ENCODE data around the gene BCKDHB. TPM values are rescaled to one million over a fixed set of nuclear protein-coding genes. Genes with fewer than 3 reads are reported as not detected.

Gene BCKDHB
- polyA plus RNA-seq, 1 donor (not counting 4 experiments of a cell fraction or from before 2014, with no cell fraction given), result 20.9 TPM

DNA sequence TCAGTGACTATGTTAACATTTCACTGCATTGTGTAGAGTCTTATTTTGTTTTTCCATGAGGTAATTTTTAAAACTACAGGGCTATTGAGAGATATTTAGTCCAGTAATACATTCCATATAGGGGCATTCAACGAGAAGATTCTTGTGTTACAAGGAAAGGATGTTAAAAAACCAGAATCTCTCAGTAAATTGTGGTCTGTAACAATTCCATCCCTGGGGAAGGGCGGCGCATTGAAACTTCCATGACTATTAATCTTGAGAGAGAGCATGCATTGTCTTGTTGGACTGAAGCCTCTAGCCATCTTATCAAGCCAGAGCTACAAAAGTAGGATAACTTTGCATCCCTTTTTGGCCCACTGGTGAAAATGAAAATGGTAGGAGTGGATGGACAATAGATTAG is 119.7 kb downstream of the BCKDHB start:
- Histone ChIP-seq H3K4me3 (ENCODE audit: control insufficient read depth in 2 of 3, extremely low read depth in 1 of 3, insufficient read depth in 2 of 3, low read depth in 1 of 3, low read length in 3 of 3) (no peak overlapping the region), H3K9me1 (ENCODE audit: control insufficient read depth, extremely low read depth, insufficient read depth, low read length) (no peaks in the 10 kb centered on the region), H2AFZ (ENCODE audit: control insufficient read depth, low read length) (no peak overlapping the region), H3K36me3 (ENCODE audit: control insufficient read depth in 2 of 2, extremely low read depth in 1 of 2, insufficient read depth in 2 of 2, low read length in 2 of 2) (no peaks in the 10 kb centered on the region), H3K4me2 (ENCODE audit: control insufficient read depth, extremely low read depth, insufficient read depth, low read depth, low read length) (no peak overlapping the region), H3K27ac (ENCODE audit: control insufficient read depth, insufficient read depth, low read length) (no peak overlapping the region), H3K9me3 (ENCODE audit: control insufficient read depth, low read depth, low read length) (no peaks in the 10 kb centered on the region), H3K79me2 (ENCODE audit: control insufficient read depth, insufficient read depth, low read length) (no peaks in the 10 kb centered on the region), H3K27me3 (ENCODE audit: control insufficient read depth, extremely low read depth, insufficient read depth, low read length) (no peaks in the 10 kb centered on the region), H3K4me1 (ENCODE audit: control insufficient read depth, extremely low read depth, insufficient read depth, low read length) (peaks cover 2% of the 10 kb centered on the region), H4K20me1 (ENCODE audit: control insufficient read depth, extremely low read depth, insufficient read depth, low read length) (no peaks in the 10 kb centered on the region), H3K9ac (ENCODE audit: control insufficient read depth, extremely low read depth, insufficient read depth, low read length) (no peak overlapping the region)
- DNase-seq (ENCODE audit: low read depth, low spot score) (no peak), FAIRE-seq (no peak)
- dilution Hi-C loops (cut with MboI; ENCODE audit: extremely low pct_ligation_motif_present, low sequenced_read_pairs), result no loop called here
- no peak for TF ChIP-seq CTCF (optimal IDR thresholded peaks at IDR 0.05 in 1 of 3, IDR thresholded peaks at IDR 0.05 in 1 of 3, conservative IDR thresholded peaks at IDR 0.05 in 1 of 3; ENCODE audit: extremely low read depth in 1 of 3, insufficient read depth in 2 of 3, low read length in 3 of 3)
- TF ChIP-seq EZH2 (IDR thresholded peaks at IDR 0.05; ENCODE audit: low read length), result no peak

- DNase-seq (ENCODE audit: low read depth, low spot score) (no peak), FAIRE-seq (no peak)
- Histone ChIP-seq H3K4me3 (ENCODE audit: control insufficient read depth in 2 of 3, extremely low read depth in 1 of 3, insufficient read depth in 2 of 3, low read depth in 1 of 3, low read length in 3 of 3) (no peak overlapping the region), H3K9me3 (ENCODE audit: control insufficient read depth, low read depth, low read length) (no peaks in the 10 kb centered on the region), H2AFZ (ENCODE audit: control insufficient read depth, low read length) (no peak overlapping the region), H3K9ac (ENCODE audit: control insufficient read depth, extremely low read depth, insufficient read depth, low read length) (no peak overlapping the region), H3K36me3 (ENCODE audit: control insufficient read depth in 2 of 2, extremely low read depth in 1 of 2, insufficient read depth in 2 of 2, low read length in 2 of 2) (no peaks in the 10 kb centered on the region), H3K4me2 (ENCODE audit: control insufficient read depth, extremely low read depth, insufficient read depth, low read depth, low read length) (no peak overlapping the region), H3K9me1 (ENCODE audit: control insufficient read depth, extremely low read depth, insufficient read depth, low read length) (no peaks in the 10 kb centered on the region), H3K27ac (ENCODE audit: control insufficient read depth, insufficient read depth, low read length) (no peak overlapping the region), H3K4me1 (ENCODE audit: control insufficient read depth, extremely low read depth, insufficient read depth, low read length) (peaks cover 2% of the 10 kb centered on the region), H3K79me2 (ENCODE audit: control insufficient read depth, insufficient read depth, low read length) (no peaks in the 10 kb centered on the region), H3K27me3 (ENCODE audit: control insufficient read depth, extremely low read depth, insufficient read depth, low read length) (no peaks in the 10 kb centered on the region), H4K20me1 (ENCODE audit: control insufficient read depth, extremely low read depth, insufficient read depth, low read length) (no peaks in the 10 kb centered on the region)
- dilution Hi-C loops (cut with MboI; ENCODE audit: extremely low pct_ligation_motif_present, low sequenced_read_pairs), result no loop called here
- TF ChIP-seq CTCF (optimal IDR thresholded peaks at IDR 0.05 in 1 of 3, IDR thresholded peaks at IDR 0.05 in 1 of 3, conservative IDR thresholded peaks at IDR 0.05 in 1 of 3; ENCODE audit: extremely low read depth in 1 of 3, insufficient read depth in 2 of 3, low read length in 3 of 3), result no peak
- no peak for TF ChIP-seq EZH2 (IDR thresholded peaks at IDR 0.05; ENCODE audit: low read length)
These were observed 120.2 kb downstream of the BCKDHB start for GRCh38 chr6:80226699-80227098.
